A673 (cell line): ENCODE measurements around the gene ZNF107. TPM values are rescaled to one million over a fixed set of nuclear protein-coding genes. Genes with fewer than 3 reads are reported as not detected.

Experiments used
- BruUV-seq: library from RNA; stranded (reverse); fragments of 400-500 nt; replicated peaks from 2 replicates; lab custom pipeline; 2021; lab: Mats Ljungman, UMichigan
- CTCF ChIA-PET: fragments of 300-600 bp; sonication (Branson Sonifier 250); formaldehyde crosslinking; loops from one replicate; lab custom pipeline; 2022; ENCODE audit warnings: antibody characterized with exemption; lab: Charles Lee
- POLR2A ChIA-PET: fragments of 300-600 bp; sonication (Branson Sonifier 250); formaldehyde crosslinking; loops from one replicate; lab custom pipeline; 2022; ENCODE audit warnings: antibody characterized with exemption; ENCODE audit not compliant: low non-redundant PET; lab: Charles Lee
- DNase-seq: peaks from one replicate; pipeline ENCODE4 v3.0.0-alpha.2; 2015; ENCODE audit warnings: low spot score
- H3K27ac ChIP-seq: fragments of 200-600 bp; sonication (generic); 2 replicates; pipeline ENCODE4 v1.5.1; 2016; ENCODE audit warnings: mixed run types, low read depth, mild to moderate bottlenecking, mixed read lengths, antibody characterized with exemption, low read length; ENCODE audit not compliant: poor library complexity, severe bottlenecking
- H3K27me3 ChIP-seq: fragments of 200-600 bp; sonication (generic); replicated peaks from 2 replicates; pipeline ENCODE4 v1.6.1; 2017; ENCODE audit warnings: mixed run types, low read depth, mild to moderate bottlenecking, mixed read lengths, antibody characterized with exemption, low read length; ENCODE audit not compliant: insufficient read depth, poor library complexity
- H3K36me3 ChIP-seq: fragments of 200-600 bp; sonication (generic); 2 replicates; pipeline ENCODE4 v1.6.1; 2016; ENCODE audit warnings: mixed run types, mild to moderate bottlenecking, mixed read lengths, antibody characterized with exemption, low read length; ENCODE audit not compliant: insufficient read depth, poor library complexity, severe bottlenecking
- H3K4me1 ChIP-seq: fragments of 200-600 bp; sonication (generic); 2 replicates; pipeline ENCODE4 v1.6.1; 2017; ENCODE audit warnings: mixed run types, mild to moderate bottlenecking, mixed read lengths, antibody characterized with exemption, low read length; ENCODE audit not compliant: insufficient read depth, poor library complexity, severe bottlenecking
- H3K4me3 ChIP-seq: fragments of 200-600 bp; sonication (generic); 2 replicates; pipeline ENCODE4 v1.5.1; 2016; ENCODE audit warnings: low read depth, mixed run types, mild to moderate bottlenecking, mixed read lengths, low read length; ENCODE audit not compliant: poor library complexity, severe bottlenecking
- H3K9me3 ChIP-seq: fragments of 200-600 bp; sonication (generic); 2 replicates; pipeline ENCODE4 v1.6.1; 2016; ENCODE audit warnings: mixed run types, low read depth, mild to moderate bottlenecking, mixed read lengths, antibody characterized with exemption, low read length; ENCODE audit not compliant: poor library complexity, severe bottlenecking
- EZH2 ChIP-seq: fragments of 200-600 bp; sonication (generic); IDR thresholded peaks from 2 replicates; pipeline ENCODE4 v1.6.1; 2017; ENCODE audit warnings: borderline replicate concordance, low read depth, mild to moderate bottlenecking, mixed read lengths, antibody characterized with exemption, low read length; ENCODE audit not compliant: poor library complexity, severe bottlenecking
- intact Hi-C: fragments of 100-400 bp; cut with micrococcal nuclease; formaldehyde crosslinking; loops from one replicate; pipeline ENCODE4 v1.10.0; 2022; ENCODE audit not compliant: unreplicated experiment
- total RNA-seq: library from RNA; stranded (reverse); gene quantifications from 2 replicates; pipeline ENCODE4 v1.2.3, GENCODE V29; 2021
- TF ChIP-seq, protein P1 (sequence below): fragments of 300-800, 200-600 bp; sonication (generic); conservative IDR thresholded peaks from 2 replicates; pipeline ENCODE4 v1.5.1; 2017; ENCODE audit warnings: low read depth, mild to moderate bottlenecking, antibody characterized with exemption, low read length, moderate library complexity, mixed read lengths

ZNF107 gene
- total RNA-seq, 1 experiment from 2014 or later, result 8.3 TPM

GRCh38 chr7:64642875-64643274 lies 23.1 kb upstream of the ZNF107 start:
- BruUV-seq, result no TSS peak
- no peaks in the 10 kb centered on the region for H3K36me3 ChIP-seq
- TF ChIP-seq, protein P1, sequence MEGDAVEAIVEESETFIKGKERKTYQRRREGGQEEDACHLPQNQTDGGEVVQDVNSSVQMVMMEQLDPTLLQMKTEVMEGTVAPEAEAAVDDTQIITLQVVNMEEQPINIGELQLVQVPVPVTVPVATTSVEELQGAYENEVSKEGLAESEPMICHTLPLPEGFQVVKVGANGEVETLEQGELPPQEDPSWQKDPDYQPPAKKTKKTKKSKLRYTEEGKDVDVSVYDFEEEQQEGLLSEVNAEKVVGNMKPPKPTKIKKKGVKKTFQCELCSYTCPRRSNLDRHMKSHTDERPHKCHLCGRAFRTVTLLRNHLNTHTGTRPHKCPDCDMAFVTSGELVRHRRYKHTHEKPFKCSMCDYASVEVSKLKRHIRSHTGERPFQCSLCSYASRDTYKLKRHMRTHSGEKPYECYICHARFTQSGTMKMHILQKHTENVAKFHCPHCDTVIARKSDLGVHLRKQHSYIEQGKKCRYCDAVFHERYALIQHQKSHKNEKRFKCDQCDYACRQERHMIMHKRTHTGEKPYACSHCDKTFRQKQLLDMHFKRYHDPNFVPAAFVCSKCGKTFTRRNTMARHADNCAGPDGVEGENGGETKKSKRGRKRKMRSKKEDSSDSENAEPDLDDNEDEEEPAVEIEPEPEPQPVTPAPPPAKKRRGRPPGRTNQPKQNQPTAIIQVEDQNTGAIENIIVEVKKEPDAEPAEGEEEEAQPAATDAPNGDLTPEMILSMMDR, result no peak
- TF ChIP-seq EZH2, result no peak
- intact Hi-C loops, result no loop called here
- DNase-seq, result no peak
- H3K4me3 ChIP-seq, result no peak overlapping the region
- no peak overlapping the region for H3K27ac ChIP-seq
- CTCF ChIA-PET, result no interaction called here
- POLR2A ChIA-PET, result no interaction called here
- no peaks in the 10 kb centered on the region for H3K4me1 ChIP-seq
- H3K27me3 ChIP-seq, result no peaks in the 10 kb centered on the region
- H3K9me3 ChIP-seq, result no peaks in the 10 kb centered on the region

DNA sequence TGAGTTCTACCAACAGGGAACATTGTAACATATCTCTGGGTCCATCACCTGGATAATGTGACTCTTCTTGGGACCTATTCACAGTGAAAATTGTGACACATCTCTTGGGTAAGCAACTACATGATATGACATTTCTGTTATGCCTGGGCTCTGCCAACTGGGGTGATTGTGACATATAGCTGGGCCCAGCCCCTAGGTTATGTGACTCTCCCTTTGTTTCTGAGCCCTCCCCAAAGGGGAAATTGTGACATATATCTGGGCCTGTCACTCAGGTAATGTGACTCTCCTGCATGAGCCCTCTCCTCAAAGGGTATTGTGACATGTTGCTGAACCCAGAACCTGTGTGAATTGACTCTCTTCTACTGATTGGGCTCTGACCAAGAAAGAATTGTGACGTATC lies 22.4 kb upstream of the ZNF107 start:
- BruUV-seq, result no TSS peak
- ChIA-PET CTCF (no interaction called here), POLR2A (no interaction called here)
- DNase-seq, result no peak
- Histone ChIP-seq H3K27me3 (no peaks in the 10 kb centered on the region), H3K4me3 (no peak overlapping the region), H3K36me3 (no peaks in the 10 kb centered on the region), H3K9me3 (no peaks in the 10 kb centered on the region), H3K4me1 (no peaks in the 10 kb centered on the region), H3K27ac (no peak overlapping the region)
- TF ChIP-seq, protein P1, result no peak
- intact Hi-C loops, result no loop called here

DNA sequence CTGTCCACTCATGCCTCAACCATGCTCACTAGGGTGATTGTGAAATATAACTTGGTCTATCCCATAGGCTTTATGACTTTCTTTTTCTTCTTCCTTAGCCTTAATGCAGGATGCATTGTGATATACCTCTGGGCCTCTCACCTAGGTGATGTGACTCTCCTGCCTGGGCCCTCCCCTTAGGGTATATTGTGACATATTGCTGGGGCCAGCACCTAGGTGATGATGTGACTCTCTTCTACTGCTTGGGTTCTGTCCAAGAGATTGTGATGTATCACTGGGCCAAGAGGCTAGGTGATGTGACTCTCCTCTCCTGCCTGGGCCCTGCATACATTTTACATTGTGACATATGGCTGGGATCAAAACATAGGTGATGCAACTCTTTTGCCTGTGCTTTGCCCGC lies 14.7 kb upstream of the ZNF107 start:
- DNase-seq, result no peak
- ChIA-PET CTCF (no interaction called here), POLR2A (no interaction called here)
- no peaks in the 10 kb centered on the region for H3K4me1 ChIP-seq
- intact Hi-C loops, result no loop called here
- TF ChIP-seq, protein P1, result no peak
- TF ChIP-seq EZH2, result no peak
- no peak overlapping the region for H3K27ac ChIP-seq
- H3K27me3 ChIP-seq, result no peaks in the 10 kb centered on the region
- no peak overlapping the region for H3K4me3 ChIP-seq
- BruUV-seq, result no TSS peak
- H3K9me3 ChIP-seq, result no peaks in the 10 kb centered on the region
- H3K36me3 ChIP-seq, result no peaks in the 10 kb centered on the region
